Measurements from ENCODE around the gene TRIM64.
"Not testable (repeated sequence)": the region's sequence is repeated elsewhere in the genome, so short reads cannot be mapped to it uniquely, and the experiment has no call there.

The TRIM64 gene, protein sequence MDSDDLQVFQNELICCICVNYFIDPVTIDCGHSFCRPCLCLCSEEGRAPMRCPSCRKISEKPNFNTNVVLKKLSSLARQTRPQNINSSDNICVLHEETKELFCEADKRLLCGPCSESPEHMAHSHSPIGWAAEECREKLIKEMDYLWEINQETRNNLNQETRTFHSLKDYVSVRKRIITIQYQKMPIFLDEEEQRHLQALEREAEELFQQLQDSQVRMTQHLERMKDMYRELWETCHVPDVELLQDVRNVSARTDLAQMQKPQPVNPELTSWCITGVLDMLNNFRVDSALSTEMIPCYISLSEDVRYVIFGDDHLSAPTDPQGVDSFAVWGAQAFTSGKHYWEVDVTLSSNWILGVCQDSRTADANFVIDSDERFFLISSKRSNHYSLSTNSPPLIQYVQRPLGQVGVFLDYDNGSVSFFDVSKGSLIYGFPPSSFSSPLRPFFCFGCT

GRCh38 chr11:89965737-89966136, at the start of gene TRIM64:
Gene TRIM64, plus strand, starts transcription at chr11:89966037. Its CDS starts 2,467 bp downstream, at chr11:89968504.
- DNase-seq, result not testable (repeated sequence)

DNA sequence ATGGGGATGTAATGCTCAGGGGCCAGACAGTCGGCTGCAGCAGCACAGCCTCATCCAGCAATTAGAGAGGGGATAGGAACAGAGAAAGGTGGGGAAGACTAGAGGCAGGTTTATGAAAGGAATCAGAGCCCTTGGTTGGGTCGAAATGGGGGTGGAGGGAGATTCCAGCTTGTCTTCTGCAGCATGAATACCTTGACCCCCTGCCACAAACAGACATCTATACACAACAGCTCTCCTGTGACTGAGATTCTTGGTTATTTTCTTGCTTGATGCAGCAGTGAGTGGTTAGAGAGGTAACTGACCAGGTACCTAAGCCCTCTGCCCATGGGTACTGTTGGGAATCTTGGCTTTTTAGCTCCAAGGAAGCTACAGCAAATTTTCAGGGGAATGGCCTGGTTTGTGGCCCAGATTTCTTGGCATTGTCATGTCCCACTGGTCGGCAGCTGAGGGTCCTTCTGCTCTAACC, 43.6 kb upstream of the TRIM64 start, which contains the start of gene TRIM49D1:
TRIM49D1 (minus strand) TSS at position 51 of the 466 bp plus-strand sequence. CDS start 4,535 bp downstream, outside the sequence.
- no peak for DNase-seq

GRCh38 chr11:89923764-89924163, 42.1 kb upstream of the TRIM64 start, which contains the start of gene TRIM49D2:
Gene TRIM49D2, plus strand, starts transcription at chr11:89924064. Its CDS starts 2,698 bp downstream, at chr11:89926762.
- not testable (repeated sequence) for DNase-seq

DNA sequence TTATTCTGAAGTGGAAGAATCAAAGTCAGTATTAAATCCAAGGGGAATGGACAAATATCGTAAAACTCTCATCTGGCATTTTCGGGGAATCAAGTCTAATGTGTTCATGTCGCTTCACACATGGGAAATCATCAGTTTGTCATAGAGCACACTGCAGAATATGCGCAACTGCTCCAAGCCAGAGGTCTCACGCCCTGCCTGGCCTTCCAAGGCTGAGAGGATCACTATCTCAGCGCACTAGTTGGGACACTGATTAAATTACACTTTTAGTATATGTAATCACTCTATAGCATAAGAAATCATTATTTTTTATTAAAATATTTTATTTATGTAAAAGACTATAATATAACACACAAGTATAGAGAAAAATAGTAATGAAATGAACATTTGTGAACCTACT, 5.0 kb upstream of the TRIM64 start:
- DNase-seq, result not testable (repeated sequence)
